ENCODE data around the gene GRAMD4. TPM values are rescaled to one million over a fixed set of nuclear protein-coding genes. Genes with fewer than 3 reads are reported as not detected.

GRAMD4 gene
- total RNA-seq, 4 donors from 2014 or later: 5.6 to 37.0 (median 15.2) TPM

- H3K36me3 ChIP-seq: no peaks in the 10 kb centered on the region
- H3K27ac ChIP-seq: no peak overlapping the region
- H3K4me3 ChIP-seq: no peak overlapping the region
- intact Hi-C loops (cut with DNase I; ENCODE audit: low total_unique reads): no loop called here
- H3K9me3 ChIP-seq: no peaks in the 10 kb centered on the region
- H3K27me3 ChIP-seq: no peaks in the 10 kb centered on the region
- TF ChIP-seq CTCF (IDR thresholded peaks at IDR 0.05): no peak
- TF ChIP-seq POLR2A (IDR thresholded peaks at IDR 0.05): no peak
- DNase-seq: no peak
- H3K4me1 ChIP-seq: peaks cover 0 to 8% of the 10 kb centered on the region in 2 donors
These were observed 104.9 kb downstream of the GRAMD4 start for GRCh38 chr22:46725096-46725495.

- no peaks in the 10 kb centered on the region for H3K36me3 ChIP-seq
- H3K9me3 ChIP-seq: no peaks in the 10 kb centered on the region
- H3K4me3 ChIP-seq: no peak overlapping the region
- H3K4me1 ChIP-seq: peaks cover 0 to 13% of the 10 kb centered on the region in 2 donors
- DNase-seq: no peak
- no peaks in the 10 kb centered on the region for H3K27me3 ChIP-seq
- TF ChIP-seq CTCF (IDR thresholded peaks at IDR 0.05) (no peak), POLR2A (IDR thresholded peaks at IDR 0.05) (no peak)
- intact Hi-C loops (cut with DNase I; ENCODE audit: low total_unique reads): no loop called here
- H3K27ac ChIP-seq: no peak overlapping the region
These were observed 106.1 kb downstream of the GRAMD4 start for GRCh38 chr22:46726066-46726985.

GRCh38 chr22:46726986-46727317 is 106.8 kb downstream of the GRAMD4 start:
- Histone ChIP-seq H3K27me3 (no peaks in the 10 kb centered on the region), H3K27ac (no peak overlapping the region), H3K4me3 (no peak overlapping the region), H3K9me3 (no peaks in the 10 kb centered on the region), H3K36me3 (no peaks in the 10 kb centered on the region), H3K4me1 (peaks cover 0 to 13% of the 10 kb centered on the region in 2 donors)
- intact Hi-C loops (cut with DNase I; ENCODE audit: low total_unique reads): no loop called here
- no peak for DNase-seq
- no peak for TF ChIP-seq CTCF (IDR thresholded peaks at IDR 0.05)
- TF ChIP-seq POLR2A (IDR thresholded peaks at IDR 0.05): no peak

- intact Hi-C loops (cut with DNase I; ENCODE audit: low total_unique reads): no loop called here
- Histone ChIP-seq H3K27me3 (no peaks in the 10 kb centered on the region), H3K4me1 (peaks cover 0 to 13% of the 10 kb centered on the region in 2 donors), H3K9me3 (no peaks in the 10 kb centered on the region), H3K4me3 (no peak overlapping the region), H3K36me3 (no peaks in the 10 kb centered on the region), H3K27ac (no peak overlapping the region)
- DNase-seq: no peak
- no peak for TF ChIP-seq POLR2A (IDR thresholded peaks at IDR 0.05)
- no peak for TF ChIP-seq CTCF (IDR thresholded peaks at IDR 0.05)
These were observed 107.7 kb downstream of the GRAMD4 start for GRCh38 chr22:46727813-46728364.

- no peak for TF ChIP-seq CTCF (IDR thresholded peaks at IDR 0.05)
- TF ChIP-seq POLR2A (IDR thresholded peaks at IDR 0.05): no peak
- no peak for DNase-seq
- Histone ChIP-seq H3K36me3 (no peaks in the 10 kb centered on the region), H3K27ac (no peak overlapping the region), H3K4me3 (no peak overlapping the region), H3K4me1 (peaks cover 0 to 13% of the 10 kb centered on the region in 2 donors), H3K27me3 (no peaks in the 10 kb centered on the region), H3K9me3 (no peaks in the 10 kb centered on the region)
- intact Hi-C loops (cut with DNase I; ENCODE audit: low total_unique reads): no loop called here
These were observed 108.3 kb downstream of the GRAMD4 start for GRCh38 chr22:46728470-46728869.

Measured in uterus (tissue), 4 donors.